K562 (cell line): ENCODE data around the gene GRHL3. TPM values are rescaled to one million over a fixed set of nuclear protein-coding genes. Genes with fewer than 3 reads are reported as not detected.

Source experiments
- ATAC-seq: fragments of 200-7000 bp; cut with Tn5 transposase; 3 replicates; pipeline ENCODE4 v1.9.1; 2020; ENCODE audit warnings: moderate library complexity
- BruUV-seq: library from RNA; stranded (reverse); fragments of 400-500 nt; replicated peaks from 2 replicates; lab custom pipeline; 2021; lab: Mats Ljungman, UMichigan
- CTCF ChIA-PET: fragments of 300-600 bp; formaldehyde crosslinking; extraction: SDS; loops from one replicate; lab custom pipeline; 2021; ENCODE audit warnings: low intra/inter-chr PET ratio; lab: Yijun Ruan, JAX
- POLR2A ChIA-PET: fragments of 300-600, 350-650 bp; sonication (Branson Sonifier 250); formaldehyde crosslinking; extraction: SDS; loops from one replicate; lab custom pipeline; 2021; ENCODE audit warnings: antibody characterized with exemption, inconsistent platforms; lab: Yijun Ruan, JAX
- DNase-seq, 4 experiments: peaks; one replicate each; pipeline versions ENCODE4 v3.0.0 to v3.0.0-alpha.2; 2011 to 2018; ENCODE audit warnings: low spot score in 3 of 4, mixed read lengths in 3 of 4; ENCODE audit errors: extremely low read depth in 1 of 4
- FAIRE-seq: peaks from 2 replicates; lab custom pipeline; 2011; peaks lifted over from hg19 to GRCh38; lab: Jason Lieb, UNC
- H2AFZ ChIP-seq: 2 replicates; pipeline ENCODE4 v1.6.0; 2011; ENCODE audit warnings: low read depth, low read length, control low read depth, inconsistent platforms
- H3K27ac ChIP-seq: fragments of 200-600 bp; 3 replicates; pipeline ENCODE4 v1.8.0; 2011; ENCODE audit warnings: low read depth, mild to moderate bottlenecking, control low read depth, inconsistent platforms, low read length, moderate library complexity, mixed read lengths; ENCODE audit errors: extremely low read depth
- H3K27me3 ChIP-seq, 2 experiments: fragments of 300-600 bp in 1 of 2; 2 replicates in 1 of 2; 3 replicates in 1 of 2; pipeline versions ENCODE4 v1.6.0 to v1.8.0; 2011; ENCODE audit warnings: inconsistent platforms in 2 of 2, low read length in 2 of 2, mild to moderate bottlenecking in 1 of 2, mixed read lengths in 1 of 2, moderate library complexity in 1 of 2; ENCODE audit not compliant: control insufficient read depth in 2 of 2, insufficient read depth in 2 of 2
- H3K36me3 ChIP-seq: fragments of 300-600 bp; 3 replicates; pipeline ENCODE4 v1.8.0; 2011; ENCODE audit warnings: mild to moderate bottlenecking, low read length, inconsistent platforms; ENCODE audit not compliant: control insufficient read depth, insufficient read depth
- H3K4me1 ChIP-seq, 2 experiments: fragments of 200-600 bp in 1 of 2; replicated peaks in 1 of 2; 2 replicates in 1 of 2; 3 replicates in 1 of 2; pipeline versions ENCODE4 v1.5.1 to v1.8.0; 2011; ENCODE audit warnings: inconsistent platforms in 2 of 2, low read length in 2 of 2, mild to moderate bottlenecking in 1 of 2, mixed read lengths in 1 of 2, moderate library complexity in 1 of 2; ENCODE audit not compliant: control insufficient read depth in 2 of 2, insufficient read depth in 2 of 2
- H3K4me2 ChIP-seq: 2 replicates; pipeline ENCODE4 v1.6.1; 2011; ENCODE audit warnings: low read length, control low read depth, inconsistent platforms, mixed read lengths; ENCODE audit not compliant: insufficient read depth
- H3K4me3 ChIP-seq: fragments of 200-600 bp; sonication (generic), shearing (Covaris generic); 2 replicates; pipeline ENCODE4 v1.5.1; 2016; ENCODE audit warnings: control low read depth, inconsistent platforms
- H3K79me2 ChIP-seq: fragments of 200-600 bp; 3 replicates; pipeline ENCODE4 v1.8.0; 2011; ENCODE audit warnings: low read length, inconsistent platforms; ENCODE audit not compliant: control insufficient read depth, insufficient read depth
- H3K9ac ChIP-seq, 2 experiments: 2 replicates each; pipeline versions ENCODE4 v1.6.0 to v1.6.1; 2011; ENCODE audit warnings: low read depth in 2 of 2, low read length in 2 of 2, control low read depth in 1 of 2, inconsistent platforms in 1 of 2, mild to moderate bottlenecking in 1 of 2, mixed read lengths in 1 of 2; ENCODE audit not compliant: insufficient read depth in 1 of 2
- H3K9me1 ChIP-seq: one replicate; pipeline ENCODE4 v1.6.0; 2011; ENCODE audit warnings: inconsistent platforms, mild to moderate bottlenecking, low read length, moderate library complexity; ENCODE audit not compliant: control insufficient read depth, insufficient read depth
- H3K9me3 ChIP-seq: replicated peaks from 2 replicates; pipeline ENCODE4 v1.5.1; 2011; ENCODE audit warnings: low read depth, low read length, inconsistent platforms; ENCODE audit not compliant: control insufficient read depth, insufficient read depth
- H4K20me1 ChIP-seq: replicated peaks from 2 replicates; pipeline ENCODE4 v1.6.1; 2011; ENCODE audit warnings: low read length, inconsistent platforms, mixed read lengths; ENCODE audit not compliant: control insufficient read depth, insufficient read depth
- ETV5 ChIP-seq: sonication (generic); formaldehyde crosslinking; IDR thresholded peaks from 2 replicates; pipeline ENCODE4 v1.4.0; 2020; ENCODE audit warnings: low read depth, mild to moderate bottlenecking, missing genetic modification reagents
- HNRNPK ChIP-seq: fragments of 200-400 bp; formaldehyde crosslinking; IDR thresholded peaks from one replicate; pipeline ENCODE4 v1.6.1; 2018; ENCODE audit warnings: mild to moderate bottlenecking, low read depth, low read length; ENCODE audit not compliant: poor library complexity, severe bottlenecking
- MED1 ChIP-seq: sonication (generic); formaldehyde crosslinking; IDR thresholded peaks from 2 replicates; pipeline ENCODE4 v1.8.1; 2023; ENCODE audit warnings: missing genetic modification reagents, borderline replicate concordance
- PRPF4 ChIP-seq: fragments of 200-400 bp; formaldehyde crosslinking; IDR thresholded peaks from one replicate; pipeline ENCODE4 v1.6.1; 2017; ENCODE audit warnings: low read length, low read depth, mild to moderate bottlenecking; ENCODE audit not compliant: insufficient read depth, poor library complexity, severe bottlenecking
- THRAP3 ChIP-seq: fragments of 450-650 bp; IDR thresholded peaks from 2 replicates; pipeline ENCODE4 v1.6.1; 2016; ENCODE audit warnings: mild to moderate bottlenecking, inconsistent platforms, borderline replicate concordance
- ZC3H4 ChIP-seq: sonication (generic); formaldehyde crosslinking; IDR thresholded peaks from 2 replicates; pipeline ENCODE4 v1.9.0; 2021; ENCODE audit warnings: missing genetic modification reagents, borderline replicate concordance
- ZNF224 ChIP-seq: sonication (generic); formaldehyde crosslinking; IDR thresholded peaks from 2 replicates; pipeline ENCODE4 v1.8.0; 2022; ENCODE audit warnings: mild to moderate bottlenecking, missing genetic modification reagents
- ZNF668 ChIP-seq: fragments of 250-450 bp; sonication (Bioruptor Pico); IDR thresholded peaks from 2 replicates; pipeline ENCODE4 v1.8.0; 2022; ENCODE audit warnings: mild to moderate bottlenecking, inconsistent platforms
- WGBS: fragments of 100-300 bp; shearing (Covaris generic); methylation state at CpG from one replicate; pipeline ENCODE4 v1.1.6; 2016; ENCODE audit warnings: low coverage, mixed read lengths; ENCODE audit not compliant: insufficient coverage; ENCODE audit errors: missing lambda C conversion rate; 5-methylcytosine and 5-hydroxymethylcytosine counted together
- in situ Hi-C: fragments of 300-500 bp; cut with MboI; formaldehyde crosslinking; loops from 4 replicates; pipeline ENCODE4 v1.15.0; 2018; ENCODE audit warnings: inconsistent platforms, mixed read lengths
- intact Hi-C: fragments of 100-400 bp; cut with micrococcal nuclease; formaldehyde crosslinking; loops from 2 replicates; pipeline ENCODE4 v1.14.2; 2022
- polyA plus RNA-seq, 8 experiments: library from polyadenylated mRNA; depleted of rRNA in 4 of 8; stranded (reverse) in 5 of 8; unstranded in 3 of 8; fragments of >200 nt; fragmentation: Nextera tagmentation in 2 of 8; fragmentation: Illumina TruSeq in 1 of 8; extraction: Ambion mirVana in 2 of 8; extraction: Trizol in 1 of 8; gene quantifications; 2 replicates each; pipeline versions ENCODE4 v1.2.1 to v1.2.3, GENCODE V29; 2011 to 2014; ENCODE audit warnings: inconsistent platforms in 1 of 8, missing spikeins in 1 of 8
- total RNA-seq, 7 experiments: library from RNA; depleted of rRNA in 6 of 7; stranded (reverse); fragments of >200 nt in 6 of 7; fragmentation: Illumina TruSeq in 2 of 7; extraction: Trizol in 2 of 7; gene quantifications; 2 replicates each; pipeline versions ENCODE4 v1.2.1 to v1.2.3, GENCODE V29; 2011 to 2021; ENCODE audit warnings: low replicate concordance in 1 of 7
- TF ChIP-seq, protein P1 (sequence below): fragments of 450-650 bp; formaldehyde crosslinking; IDR thresholded peaks from 2 replicates; pipeline ENCODE4 v1.4.0; 2020; ENCODE audit warnings: mild to moderate bottlenecking, moderate library complexity
- TF ChIP-seq, protein P2 (sequence below): sonication (generic); formaldehyde crosslinking; IDR thresholded peaks from 2 replicates; pipeline ENCODE4 v1.8.0; 2023; ENCODE audit warnings: mild to moderate bottlenecking, missing genetic modification reagents

The GRHL3 gene
- total and polyA plus RNA-seq, 9 of the 15 experiments (the other 6 are each of a cell fraction or from before 2014, with no cell fraction given) = 0.01 to 0.04 TPM; not detected in 7

DNA sequence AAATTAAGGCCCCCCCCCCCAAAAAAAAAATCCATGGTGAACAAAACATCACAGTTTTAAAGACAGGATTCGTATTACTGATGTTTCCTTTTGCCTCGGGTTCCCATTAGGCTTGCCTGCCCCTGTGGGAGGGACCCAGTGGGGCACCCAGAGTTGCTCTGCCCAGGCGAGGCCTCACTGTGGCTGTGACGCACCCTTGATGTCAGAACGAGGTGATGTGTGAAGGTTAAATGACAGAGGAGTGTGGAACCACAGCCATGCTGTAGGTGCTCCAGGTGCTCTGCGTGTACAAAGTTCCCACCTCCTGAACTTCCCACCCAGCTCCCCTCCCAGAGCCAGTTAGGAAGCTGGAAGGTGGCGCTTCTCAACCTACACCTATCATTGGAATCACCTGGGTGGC, 37.9 kb downstream of the GRHL3 start:
- no TSS peak for BruUV-seq
- POLR2A ChIA-PET = interaction anchor here (0.6 kb wide), 1 partner anchor 1222 kb away, joined by 3 read pairs; no protein-coding TSS in a partner anchor
- DNase-seq = no peak
- Histone ChIP-seq H2AFZ (no peak overlapping the region), H3K36me3 (no peaks in the 10 kb centered on the region), H3K9me3 (no peaks in the 10 kb centered on the region), H4K20me1 (peaks cover 4% of the 10 kb centered on the region; the same call in 1 of the 2 replicates), H3K4me2 (no peak overlapping the region), H3K79me2 (no peaks in the 10 kb centered on the region), H3K27me3 (peaks cover 0 to 64% of the 10 kb centered on the region in 2 experiments; a peak in 3 of 5 replicates), H3K27ac (no peak overlapping the region), H3K9me1 (no peaks in the 10 kb centered on the region), H3K4me1 (no peaks in the 10 kb centered on the region), H3K4me3 (no peak overlapping the region), H3K9ac (no peak overlapping the region)
- no peak for TF ChIP-seq ETV5 (CRISPR knock-in tag)
- no peak for FAIRE-seq
- CTCF ChIA-PET = no interaction called here
- in situ Hi-C loops = no loop called here
- WGBS = 31% methylated on average over 7 of the region's 7 CpGs
- no peak for ATAC-seq
- intact Hi-C loops = no loop called here

DNA sequence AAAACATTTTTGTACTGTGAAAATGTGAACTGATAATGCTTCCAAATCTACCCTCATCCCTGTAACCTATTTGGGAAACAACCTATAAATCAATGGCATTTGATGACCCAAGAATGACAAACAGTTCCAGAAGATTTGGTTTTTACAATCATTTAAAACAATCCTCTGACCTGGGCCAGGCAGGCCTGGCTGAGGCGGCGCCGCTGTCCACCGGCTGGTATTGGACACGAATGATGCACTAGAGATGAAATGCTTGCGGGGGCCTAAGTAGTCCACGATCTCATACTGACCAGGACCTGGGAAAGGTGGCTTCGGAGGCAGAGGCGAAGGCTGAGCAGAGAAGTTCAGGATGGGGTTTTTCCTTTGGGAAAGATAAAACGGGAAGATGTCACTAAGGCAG, 41.5 kb downstream of the GRHL3 start:
- POLR2A ChIA-PET = interaction anchor here (0.6 to 1.5 kb wide), 3 partner anchors 12 to 1155 kb away, joined by 3 to 8 read pairs (median 3); no protein-coding TSS in a partner anchor
- no TSS peak for BruUV-seq
- WGBS = 36% methylated on average over 10 of the region's 10 CpGs
- TF ChIP-seq HNRNPK (no peak), PRPF4 (no peak), ZC3H4 (no peak), MED1 (no peak), ZNF224 (CRISPR knock-in tag) (no peak), THRAP3 (no peak), ZNF668 (CRISPR knock-in tag) (no peak)
- TF ChIP-seq, protein P1, sequence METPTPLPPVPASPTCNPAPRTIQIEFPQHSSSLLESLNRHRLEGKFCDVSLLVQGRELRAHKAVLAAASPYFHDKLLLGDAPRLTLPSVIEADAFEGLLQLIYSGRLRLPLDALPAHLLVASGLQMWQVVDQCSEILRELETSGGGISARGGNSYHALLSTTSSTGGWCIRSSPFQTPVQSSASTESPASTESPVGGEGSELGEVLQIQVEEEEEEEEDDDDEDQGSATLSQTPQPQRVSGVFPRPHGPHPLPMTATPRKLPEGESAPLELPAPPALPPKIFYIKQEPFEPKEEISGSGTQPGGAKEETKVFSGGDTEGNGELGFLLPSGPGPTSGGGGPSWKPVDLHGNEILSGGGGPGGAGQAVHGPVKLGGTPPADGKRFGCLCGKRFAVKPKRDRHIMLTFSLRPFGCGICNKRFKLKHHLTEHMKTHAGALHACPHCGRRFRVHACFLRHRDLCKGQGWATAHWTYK = no peak
- TF ChIP-seq, protein P2, sequence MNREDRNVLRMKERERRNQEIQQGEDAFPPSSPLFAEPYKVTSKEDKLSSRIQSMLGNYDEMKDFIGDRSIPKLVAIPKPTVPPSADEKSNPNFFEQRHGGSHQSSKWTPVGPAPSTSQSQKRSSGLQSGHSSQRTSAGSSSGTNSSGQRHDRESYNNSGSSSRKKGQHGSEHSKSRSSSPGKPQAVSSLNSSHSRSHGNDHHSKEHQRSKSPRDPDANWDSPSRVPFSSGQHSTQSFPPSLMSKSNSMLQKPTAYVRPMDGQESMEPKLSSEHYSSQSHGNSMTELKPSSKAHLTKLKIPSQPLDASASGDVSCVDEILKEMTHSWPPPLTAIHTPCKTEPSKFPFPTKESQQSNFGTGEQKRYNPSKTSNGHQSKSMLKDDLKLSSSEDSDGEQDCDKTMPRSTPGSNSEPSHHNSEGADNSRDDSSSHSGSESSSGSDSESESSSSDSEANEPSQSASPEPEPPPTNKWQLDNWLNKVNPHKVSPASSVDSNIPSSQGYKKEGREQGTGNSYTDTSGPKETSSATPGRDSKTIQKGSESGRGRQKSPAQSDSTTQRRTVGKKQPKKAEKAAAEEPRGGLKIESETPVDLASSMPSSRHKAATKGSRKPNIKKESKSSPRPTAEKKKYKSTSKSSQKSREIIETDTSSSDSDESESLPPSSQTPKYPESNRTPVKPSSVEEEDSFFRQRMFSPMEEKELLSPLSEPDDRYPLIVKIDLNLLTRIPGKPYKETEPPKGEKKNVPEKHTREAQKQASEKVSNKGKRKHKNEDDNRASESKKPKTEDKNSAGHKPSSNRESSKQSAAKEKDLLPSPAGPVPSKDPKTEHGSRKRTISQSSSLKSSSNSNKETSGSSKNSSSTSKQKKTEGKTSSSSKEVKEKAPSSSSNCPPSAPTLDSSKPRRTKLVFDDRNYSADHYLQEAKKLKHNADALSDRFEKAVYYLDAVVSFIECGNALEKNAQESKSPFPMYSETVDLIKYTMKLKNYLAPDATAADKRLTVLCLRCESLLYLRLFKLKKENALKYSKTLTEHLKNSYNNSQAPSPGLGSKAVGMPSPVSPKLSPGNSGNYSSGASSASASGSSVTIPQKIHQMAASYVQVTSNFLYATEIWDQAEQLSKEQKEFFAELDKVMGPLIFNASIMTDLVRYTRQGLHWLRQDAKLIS = no peak

More for the DNA sequence above, 41.5 kb downstream of the GRHL3 start:
- peaks cover 0 to 8% of the 10 kb centered on the region in 2 experiments; a peak in 2 of 5 replicates for H3K4me1 ChIP-seq
- ATAC-seq (no peak), DNase-seq (no peak), FAIRE-seq (no peak)
- CTCF ChIA-PET = no interaction called here
- in situ Hi-C loops (no loop called here), intact Hi-C loops (no loop called here)
- peaks cover 12% of the 10 kb centered on the region for H4K20me1 ChIP-seq
- no peaks in the 10 kb centered on the region for H3K79me2 ChIP-seq
- H3K27ac ChIP-seq = no peak overlapping the region
- H3K4me3 ChIP-seq = no peak overlapping the region
- H3K9me3 ChIP-seq = no peaks in the 10 kb centered on the region
- no peak overlapping the region for H3K4me2 ChIP-seq
- no peaks in the 10 kb centered on the region for H3K36me3 ChIP-seq
- H3K9me1 ChIP-seq = no peaks in the 10 kb centered on the region
- H2AFZ ChIP-seq = no peak overlapping the region
- H3K27me3 ChIP-seq = peaks cover 4 to 61% of the 10 kb centered on the region in 2 experiments; a peak in 4 of 5 replicates
- H3K9ac ChIP-seq = no peak overlapping the region
